Measurements from ENCODE around the gene TSPAN31. TPM values are rescaled to one million over a fixed set of nuclear protein-coding genes. Genes with fewer than 3 reads are reported as not detected.

Gene TSPAN31
- total RNA-seq, 2 experiments from 2014 or later, result 6.4 to 7.7 TPM

DNA sequence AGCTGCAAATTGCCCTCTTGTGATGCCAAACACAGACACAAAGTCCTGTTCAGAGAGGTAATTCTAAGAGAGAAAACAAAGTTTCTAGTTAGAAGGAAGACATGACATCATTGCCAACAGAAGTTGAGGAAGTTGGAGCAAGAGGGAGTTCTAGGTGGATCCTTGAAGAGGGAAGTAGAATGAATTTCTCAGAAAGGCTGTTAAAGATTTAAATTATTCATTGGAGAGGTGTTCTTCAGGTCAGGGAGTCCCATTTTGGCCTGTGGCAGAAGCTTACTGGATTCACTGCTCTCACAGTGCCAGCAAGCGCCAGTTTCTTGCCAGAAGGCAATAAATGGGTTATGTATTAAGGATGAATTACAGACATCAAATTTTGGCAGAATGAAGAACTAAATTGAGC is 53.1 kb downstream of the TSPAN31 start:
- Mint-ChIP-seq H3K36me3 (ENCODE audit: low read depth) (peaks cover 15% of the 10 kb centered on the region), H3K4me3 (no peak overlapping the region), H3K27ac (no peak overlapping the region), H3K4me1 (ENCODE audit: low read depth) (peaks cover 11% of the 10 kb centered on the region), H3K9me3 (no peaks in the 10 kb centered on the region), H3K27me3 (ENCODE audit: low read depth) (no peaks in the 10 kb centered on the region)
- CTCF ChIA-PET, result interaction anchor here (2.7 to 21.5 kb wide), 2 partner anchors 15 to 104 kb away, joined by 8 to 255 read pairs; partner anchors contain the start of gene TSFM
- intact Hi-C loops (cut with micrococcal nuclease), result no loop called here
- no peak for DNase-seq

Small RNA genes lying within 50 kb of the gene (microRNA-seq; reads per million reads assigned to microRNA genes)
- gene MIR6759 (ENCODE audit: borderline microRNAs expressed, borderline replicate concordance), result not detected

Other genes starting within 250 kb of the TSPAN31 start
- gene DDIT3, start 224.5 kb upstream of the TSPAN31 start, total RNA-seq, result 10 to 100 TPM; 44.6 to 45.6 TPM
- gene MBD6, start 222.2 kb upstream of the TSPAN31 start, total RNA-seq, result 10 to 100 TPM; 43.5 to 45.5 TPM
- gene DCTN2, start 197.8 kb upstream of the TSPAN31 start, total RNA-seq, result 10 to 100 TPM; 65.1 to 71.7 TPM
- under 1 TPM; 0.60 to 0.86 TPM for gene KIF5A, start 195.0 kb upstream of the TSPAN31 start, total RNA-seq
- 10 to 100 TPM; 11.8 to 12.7 TPM for gene PIP4K2C, start 153.8 kb upstream of the TSPAN31 start, total RNA-seq
- 10 to 100 TPM; 15.8 to 16.2 TPM for gene DTX3, start 140.2 kb upstream of the TSPAN31 start, total RNA-seq
- gene ARHGEF25, start 133.6 kb upstream of the TSPAN31 start, total RNA-seq, result 1 to 10 TPM; 1.4 to 1.5 TPM
- gene B4GALNT1, start 111.8 kb upstream of the TSPAN31 start, total RNA-seq, result 1 to 10 TPM; 1.4 to 1.8 TPM
- 10 to 100 TPM; 60.7 to 60.9 TPM for gene OS9, start 50.9 kb upstream of the TSPAN31 start, total RNA-seq
- gene AGAP2, start 6.3 kb upstream of the TSPAN31 start, total RNA-seq, result 10 to 100 TPM; 26.7 to 28.0 TPM
- 100 to 1,000 TPM; 194 to 202 TPM for gene CDK4, start 7.3 kb downstream of the TSPAN31 start, total RNA-seq
- 10 to 100 TPM; 10.4 to 10.8 TPM for gene MARCHF9, start 10.1 kb downstream of the TSPAN31 start, total RNA-seq
- 1 to 10 TPM; 5.4 to 6.1 TPM for gene CYP27B1, start 22.0 kb downstream of the TSPAN31 start, total RNA-seq
- gene METTL1, start 27.1 kb downstream of the TSPAN31 start, total RNA-seq, result 10 to 100 TPM; 17.3 to 20.4 TPM
- gene EEF1AKMT3, start 27.6 kb downstream of the TSPAN31 start, total RNA-seq, result 1 to 10 TPM; 3.6 to 4.6 TPM
- gene TSFM, start 37.7 kb downstream of the TSPAN31 start, total RNA-seq, result 10 to 100 TPM; 32.8 to 34.3 TPM
- gene AVIL, start 73.7 kb downstream of the TSPAN31 start, total RNA-seq, result under 1 TPM; 0.22 to 0.38 TPM
- gene CTDSP2, start 101.7 kb downstream of the TSPAN31 start, total RNA-seq, result 10 to 100 TPM; 94.6 to 99.8 TPM
- 10 to 100 TPM; 11.3 to 11.9 TPM for gene ATP23, start 196.5 kb downstream of the TSPAN31 start, total RNA-seq

Data from activated naive CD4-positive, alpha-beta T cell treated with anti-CD3 and anti-CD28 coated beads for 36 hours (primary cell).